ENCODE results near the gene IQCM. TPM values are rescaled to one million over a fixed set of nuclear protein-coding genes. Genes with fewer than 3 reads are reported as not detected.

Gene IQCM
- total and polyA plus RNA-seq, 2 donors (not counting 3 experiments of a cell fraction or from before 2014, with no cell fraction given): not detected

GRCh38 chr4:149793459-149793858, 22.2 kb downstream of the IQCM start:
- no peak overlapping the region for H3K4me2 ChIP-seq (ENCODE audit: insufficient read depth, low read length)
- no peak overlapping the region for H2AFZ ChIP-seq (ENCODE audit: low read depth, low read length)
- BruUV-seq (replicated peaks): no TSS peak
- ChIA-PET POLR2A (no interaction called here), CTCF (no interaction called here)
- DNase-seq (ENCODE audit: low read depth, low spot score) (no peak), FAIRE-seq (no peak)
- TF ChIP-seq FOS (IDR thresholded peaks at IDR 0.05; ENCODE audit: borderline replicate concordance, insufficient read depth, low read length) (no peak), MYC (IDR thresholded peaks at IDR 0.05; ENCODE audit: low read depth, low read length) (no peak), EZH2 (IDR thresholded peaks at IDR 0.05; ENCODE audit: borderline replicate concordance, low read depth, low read length, severe bottlenecking) (no peak), MAX (IDR thresholded peaks at IDR 0.05; ENCODE audit: insufficient read depth, insufficient read length) (no peak), POLR2AphosphoS5 (IDR thresholded peaks at IDR 0.05; ENCODE audit: insufficient read depth, low read depth, low read length) (no peak), POLR2A (IDR thresholded peaks at IDR 0.05; ENCODE audit: low read depth, low read length) (no peak), GATA2 (IDR thresholded peaks at IDR 0.05; ENCODE audit: insufficient read depth, insufficient read length, low read depth, low read length) (no peak), CTCF (IDR thresholded peaks at IDR 0.05; ENCODE audit: extremely low read depth in 1 of 2, insufficient read depth in 1 of 2, low read depth in 1 of 2, low read length in 2 of 2) (no peak), JUN (IDR thresholded peaks at IDR 0.05; ENCODE audit: borderline replicate concordance, insufficient read depth, insufficient read length, low read depth) (no peak)
- no peaks in the 10 kb centered on the region for H3K79me2 ChIP-seq (ENCODE audit: control insufficient read depth, insufficient read depth, low read length)
- H3K27me3 ChIP-seq (ENCODE audit: control insufficient read depth in 2 of 2, insufficient read depth in 2 of 2, low read length in 2 of 2): no peaks in the 10 kb centered on the region
- H4K20me1 ChIP-seq (replicated peaks; ENCODE audit: control insufficient read depth, extremely low read depth, insufficient read depth, low read length): no peaks in the 10 kb centered on the region
- H3K9me1 ChIP-seq (replicated peaks; ENCODE audit: control insufficient read depth, extremely low read depth, insufficient read depth, low read length): no peaks in the 10 kb centered on the region
- dilution Hi-C loops (cut with MboI; ENCODE audit: extremely low pct_ligation_motif_present, low sequenced_read_pairs) (no loop called here), intact Hi-C loops (cut with micrococcal nuclease) (no loop called here)
- H3K9ac ChIP-seq (replicated peaks; ENCODE audit: extremely low read depth, insufficient read depth, low read length): no peak overlapping the region
- H3K4me3 ChIP-seq (replicated peaks in 1 of 3; ENCODE audit: insufficient read depth in 1 of 3, low read depth in 1 of 3, low read length in 3 of 3): no peak overlapping the region
- no peaks in the 10 kb centered on the region for H3K4me1 ChIP-seq (ENCODE audit: control insufficient read depth, extremely low read depth, insufficient read depth, low read length)
- no peak overlapping the region for H3K27ac ChIP-seq (ENCODE audit: insufficient read depth, low read depth, low read length)
- H3K9me3 ChIP-seq (replicated peaks; ENCODE audit: control insufficient read depth, insufficient read depth, low read length): no peaks in the 10 kb centered on the region
- no peaks in the 10 kb centered on the region for H3K36me3 ChIP-seq (ENCODE audit: control insufficient read depth in 2 of 2, extremely low read depth in 1 of 2, insufficient read depth in 2 of 2, low read length in 2 of 2)
